HEK293 (cell line): ENCODE measurements around the gene TGFBI.

Experiments
- CTCF ChIA-PET: fragments of 350-600 bp; formaldehyde crosslinking; extraction: SDS; loops from one replicate; lab custom pipeline; 2021; ENCODE audit warnings: antibody characterized with exemption; lab: Yijun Ruan, JAX
- POLR2A ChIA-PET: fragments of 300-600 bp; formaldehyde crosslinking; extraction: SDS; loops from one replicate; lab custom pipeline; 2020; ENCODE audit warnings: antibody characterized with exemption, inconsistent platforms; lab: Yijun Ruan, JAX
- H3K27ac ChIP-seq: fragments of 200-500 bp; sonication (Bioruptor generic); 2 replicates; pipeline ENCODE4 v1.5.1; 2014; ENCODE audit warnings: low read depth, low read length, control low read depth, inconsistent platforms; ENCODE audit errors: extremely low read depth
- H3K36me3 ChIP-seq, 2 experiments: fragments of 200-500 bp in 1 of 2; sonication (Bioruptor generic) in 1 of 2; 1 replicate in 1 of 2; 2 replicates in 1 of 2; pipeline ENCODE4 v1.5.1; 2014 to 2017; ENCODE audit warnings: inconsistent platforms in 2 of 2, low read length in 2 of 2; ENCODE audit not compliant: control insufficient read depth in 2 of 2, insufficient read depth in 1 of 2
- H3K4me1 ChIP-seq: fragments of 200-500 bp; sonication (Bioruptor generic); 2 replicates; pipeline ENCODE4 v1.5.1; 2014; ENCODE audit warnings: mild to moderate bottlenecking, low read length, inconsistent platforms; ENCODE audit not compliant: control insufficient read depth, insufficient read depth
- H3K4me3 ChIP-seq: 2 replicates; pipeline ENCODE4 v1.5.1; 2011; ENCODE audit warnings: low read depth, mild to moderate bottlenecking, control low read depth, low read length, moderate library complexity
- H3K9me3 ChIP-seq: fragments of 200-500 bp; sonication (Bioruptor generic); 2 replicates; pipeline ENCODE4 v1.5.1; 2014; ENCODE audit warnings: low read depth, low read length, inconsistent platforms; ENCODE audit not compliant: control insufficient read depth, insufficient read depth
- GFI1B ChIP-seq: fragments of 450-650 bp; formaldehyde crosslinking; IDR thresholded peaks from 2 replicates; pipeline ENCODE4 v1.5.1; 2016; ENCODE audit warnings: missing biosample characterization, missing genetic modification characterization
- REPIN1 ChIP-seq: fragments of 450-650 bp; formaldehyde crosslinking; IDR thresholded peaks from 2 replicates; pipeline ENCODE4 v1.5.1; 2017; ENCODE audit warnings: missing biosample characterization, missing genetic modification characterization, low read depth
- ZBTB20 ChIP-seq: fragments of 450-650 bp; formaldehyde crosslinking; IDR thresholded peaks from 2 replicates; pipeline ENCODE4 v1.5.1; 2016; ENCODE audit warnings: missing biosample characterization, missing genetic modification characterization
- ZNF133 ChIP-seq: fragments of 450-650 bp; formaldehyde crosslinking; IDR thresholded peaks from 2 replicates; pipeline ENCODE4 v1.5.1; 2016; ENCODE audit warnings: missing biosample characterization, missing genetic modification characterization
- ZNF16 ChIP-seq: fragments of 450-650 bp; formaldehyde crosslinking; IDR thresholded peaks from 2 replicates; pipeline ENCODE4 v1.5.1; 2016; ENCODE audit warnings: low read depth, missing biosample characterization, missing genetic modification characterization
- ZNF214 ChIP-seq: fragments of 450-650 bp; formaldehyde crosslinking; IDR thresholded peaks from 2 replicates; pipeline ENCODE4 v1.5.1; 2017; ENCODE audit warnings: missing biosample characterization, mild to moderate bottlenecking, missing genetic modification characterization, borderline replicate concordance
- ZNF510 ChIP-seq: fragments of 450-650 bp; formaldehyde crosslinking; IDR thresholded peaks from 2 replicates; pipeline ENCODE4 v1.5.1; 2018; ENCODE audit warnings: mild to moderate bottlenecking, missing genetic modification characterization, missing biosample characterization; ENCODE audit not compliant: insufficient replicate concordance
- ZNF704 ChIP-seq: fragments of 450-650 bp; formaldehyde crosslinking; IDR thresholded peaks from 2 replicates; pipeline ENCODE4 v1.5.1; 2016; ENCODE audit warnings: missing biosample characterization, missing genetic modification characterization
- ZNF792 ChIP-seq: fragments of 450-650 bp; formaldehyde crosslinking; IDR thresholded peaks from 2 replicates; pipeline ENCODE4 v1.5.1; 2016; ENCODE audit warnings: missing biosample characterization, missing genetic modification characterization
- ZSCAN4 ChIP-seq: fragments of 450-650 bp; formaldehyde crosslinking; IDR thresholded peaks from 2 replicates; pipeline ENCODE4 v1.5.1; 2017; ENCODE audit warnings: missing biosample characterization, missing genetic modification characterization
- TF ChIP-seq, protein P1 (sequence below): fragments of 450-650 bp; formaldehyde crosslinking; IDR thresholded peaks from 2 replicates; pipeline ENCODE4 v1.5.1; 2016; ENCODE audit warnings: missing biosample characterization, missing genetic modification characterization
- TF ChIP-seq, protein P2 (sequence below): fragments of 450-650 bp; formaldehyde crosslinking; IDR thresholded peaks from 2 replicates; pipeline ENCODE4 v1.5.1; 2016; ENCODE audit warnings: missing biosample characterization, missing genetic modification characterization

TGFBI gene

GRCh38 chr5:136056771-136057335 lies 28.1 kb downstream of the TGFBI start:
- H3K9me3 ChIP-seq: no peaks in the 10 kb centered on the region
- TF ChIP-seq ZNF704 (tag by site-specific recombination) (no peak), ZNF16 (tag by site-specific recombination) (no peak), ZNF510 (tag by site-specific recombination) (no peak), ZNF792 (tag by site-specific recombination) (no peak), GFI1B (no peak), ZBTB20 (tag by site-specific recombination) (no peak), ZSCAN4 (tag by site-specific recombination) (no peak), REPIN1 (tag by site-specific recombination) (no peak), ZNF214 (no peak)
- TF ChIP-seq, protein P1, sequence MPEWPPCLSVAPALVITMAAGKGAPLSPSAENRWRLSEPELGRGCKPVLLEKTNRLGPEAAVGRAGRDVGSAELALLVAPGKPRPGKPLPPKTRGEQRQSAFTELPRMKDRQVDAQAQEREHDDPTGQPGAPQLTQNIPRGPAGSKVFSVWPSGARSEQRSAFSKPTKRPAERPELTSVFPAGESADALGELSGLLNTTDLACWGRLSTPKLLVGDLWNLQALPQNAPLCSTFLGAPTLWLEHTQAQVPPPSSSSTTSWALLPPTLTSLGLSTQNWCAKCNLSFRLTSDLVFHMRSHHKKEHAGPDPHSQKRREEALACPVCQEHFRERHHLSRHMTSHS (tag by site-specific recombination): no peak
- TF ChIP-seq, protein P2, sequence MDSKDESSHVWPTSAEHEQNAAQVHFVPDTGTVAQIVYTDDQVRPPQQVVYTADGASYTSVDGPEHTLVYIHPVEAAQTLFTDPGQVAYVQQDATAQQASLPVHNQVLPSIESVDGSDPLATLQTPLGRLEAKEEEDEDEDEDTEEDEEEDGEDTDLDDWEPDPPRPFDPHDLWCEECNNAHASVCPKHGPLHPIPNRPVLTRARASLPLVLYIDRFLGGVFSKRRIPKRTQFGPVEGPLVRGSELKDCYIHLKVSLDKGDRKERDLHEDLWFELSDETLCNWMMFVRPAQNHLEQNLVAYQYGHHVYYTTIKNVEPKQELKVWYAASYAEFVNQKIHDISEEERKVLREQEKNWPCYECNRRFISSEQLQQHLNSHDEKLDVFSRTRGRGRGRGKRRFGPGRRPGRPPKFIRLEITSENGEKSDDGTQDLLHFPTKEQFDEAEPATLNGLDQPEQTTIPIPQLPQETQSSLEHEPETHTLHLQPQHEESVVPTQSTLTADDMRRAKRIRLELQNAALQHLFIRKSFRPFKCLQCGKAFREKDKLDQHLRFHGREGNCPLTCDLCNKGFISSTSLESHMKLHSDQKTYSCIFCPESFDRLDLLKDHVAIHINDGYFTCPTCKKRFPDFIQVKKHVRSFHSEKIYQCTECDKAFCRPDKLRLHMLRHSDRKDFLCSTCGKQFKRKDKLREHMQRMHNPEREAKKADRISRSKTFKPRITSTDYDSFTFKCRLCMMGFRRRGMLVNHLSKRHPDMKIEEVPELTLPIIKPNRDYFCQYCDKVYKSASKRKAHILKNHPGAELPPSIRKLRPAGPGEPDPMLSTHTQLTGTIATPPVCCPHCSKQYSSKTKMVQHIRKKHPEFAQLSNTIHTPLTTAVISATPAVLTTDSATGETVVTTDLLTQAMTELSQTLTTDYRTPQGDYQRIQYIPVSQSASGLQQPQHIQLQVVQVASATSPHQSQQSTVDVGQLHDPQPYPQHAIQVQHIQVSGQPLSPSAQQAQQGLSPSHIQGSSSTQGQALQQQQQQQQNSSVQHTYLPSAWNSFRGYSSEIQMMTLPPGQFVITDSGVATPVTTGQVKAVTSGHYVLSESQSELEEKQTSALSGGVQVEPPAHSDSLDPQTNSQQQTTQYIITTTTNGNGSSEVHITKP (tag by site-specific recombination): no peak
- H3K36me3 ChIP-seq: no peaks in the 10 kb centered on the region
- no peak overlapping the region for H3K4me3 ChIP-seq
- H3K27ac ChIP-seq: no peak overlapping the region; the same call in 1 of the 2 replicates
- ChIA-PET POLR2A (interaction anchor here (1.5 kb wide), 1 partner anchor 19 kb away, joined by 6 read pairs; no protein-coding TSS in a partner anchor), CTCF (interaction anchor here (0.6 to 2.8 kb wide), 29 partner anchors 8 to 210 kb away, joined by 3 to 24 read pairs (median 5); partner anchors contain the start of genes LECT2 and SMIM32)
- peaks cover 15% of the 10 kb centered on the region for H3K4me1 ChIP-seq

DNA sequence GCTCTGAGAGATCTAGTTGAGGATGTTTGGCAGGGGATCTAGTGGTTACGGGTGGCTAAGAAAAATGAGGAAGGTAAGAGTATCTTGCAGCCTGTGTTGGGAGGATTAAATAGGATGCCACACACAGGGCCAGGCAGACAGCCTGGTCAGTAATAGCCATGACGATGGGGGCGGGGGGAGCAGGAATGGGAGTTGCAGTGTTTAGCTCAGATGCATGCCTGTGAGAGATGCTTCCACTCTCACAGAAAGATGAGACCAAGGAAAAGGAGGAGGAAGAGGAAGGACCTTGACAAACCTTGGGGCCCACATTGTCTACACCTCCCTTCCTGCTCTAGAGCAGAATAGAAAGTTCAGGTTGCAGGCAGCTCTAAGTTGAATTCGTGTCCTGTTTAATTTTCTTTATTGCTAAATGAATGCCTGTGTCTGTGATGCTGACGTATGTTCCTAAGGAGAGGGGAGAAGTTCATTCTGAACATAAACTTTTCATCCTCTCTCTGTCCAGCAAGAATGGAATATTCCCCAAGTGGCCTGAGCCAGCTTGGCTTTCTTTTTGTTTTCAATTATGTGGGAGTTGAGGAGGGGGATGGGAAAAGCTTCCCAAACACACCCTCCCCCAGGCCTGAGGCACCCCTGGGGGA lies 28.7 kb downstream of the TGFBI start:
- no peak for TF ChIP-seq ZNF133 (tag by site-specific recombination)
- TF ChIP-seq, protein P2 (tag by site-specific recombination): peak; percentile 25; the same call in 1 of the 2 replicates
- TF ChIP-seq, all 188 proteins: peak for 1
- Histone ChIP-seq H3K27ac (peak overlapping the region; percentile 21; the same call in 1 of the 2 replicates), H3K4me1 (peaks cover 15% of the 10 kb centered on the region), H3K4me3 (no peak overlapping the region), H3K36me3 (no peaks in the 10 kb centered on the region), H3K9me3 (no peaks in the 10 kb centered on the region)
- CTCF ChIA-PET: interaction anchor here (0.6 to 2.8 kb wide), 41 partner anchors 9 to 1769 kb away, joined by 3 to 24 read pairs (median 5); partner anchors contain the start of genes LECT2 and SMIM32
- POLR2A ChIA-PET: interaction anchor here (0.7 to 2.2 kb wide), 10 partner anchors 16 to 166 kb away, joined by 3 to 10 read pairs (median 4); partner anchors contain the start of gene SMAD5
